HCT116 (cell line): ENCODE data around the gene CFAP54.

Experiments used
- CEBPB ChIP-seq: IDR thresholded peaks from 2 replicates; pipeline ENCODE4 v1.6.1; 2012; ENCODE audit warnings: low read depth
- CTCF ChIP-seq, 3 experiments: fragments of 200-600 bp in 1 of 3; sonication (generic) in 1 of 3; IDR thresholded peaks in 2 of 3; conservative IDR thresholded peaks in 1 of 3; 2 replicates each; pipeline ENCODE4 v1.5.1; 2012 to 2017; ENCODE audit warnings: low read depth in 2 of 3, low read length in 2 of 3, antibody characterized with exemption in 1 of 3, borderline replicate concordance in 1 of 3, control low read depth in 1 of 3, mild to moderate bottlenecking in 1 of 3, mixed read lengths in 1 of 3, mixed run types in 1 of 3, moderate library complexity in 1 of 3; ENCODE audit not compliant: insufficient read depth in 1 of 3
- EZH2 ChIP-seq: fragments of 200-600 bp; sonication (generic); IDR thresholded peaks from 2 replicates; pipeline ENCODE4 v1.6.1; 2017; ENCODE audit warnings: antibody characterized with exemption, mixed run types
- MAX ChIP-seq: IDR thresholded peaks from 2 replicates; pipeline ENCODE4 v1.6.1; 2012
- POLR2A ChIP-seq: IDR thresholded peaks from 2 replicates; pipeline ENCODE4 v1.7.0; 2011; ENCODE audit warnings: borderline replicate concordance; ENCODE audit not compliant: insufficient read depth, insufficient read length; ENCODE audit errors: extremely low read depth
- REST ChIP-seq: IDR thresholded peaks from 2 replicates; pipeline ENCODE4 v1.6.1; 2012; ENCODE audit warnings: low read depth
- SIN3A ChIP-seq: IDR thresholded peaks from 2 replicates; pipeline ENCODE4 v1.6.1; 2012; ENCODE audit warnings: low read depth
- TCF7L2 ChIP-seq: IDR thresholded peaks from 2 replicates; pipeline ENCODE4 v1.7.0; 2011; ENCODE audit warnings: borderline replicate concordance, inconsistent platforms; ENCODE audit not compliant: insufficient read depth, insufficient read length; ENCODE audit errors: extremely low read depth

- TF ChIP-seq REST, result no peak
- no peak for TF ChIP-seq POLR2A
- no peak for TF ChIP-seq EZH2
- TF ChIP-seq TCF7L2, result no peak
- no peak for TF ChIP-seq CTCF (IDR thresholded peaks at IDR 0.05 in 2 of 3, conservative IDR thresholded peaks at IDR 0.05 in 1 of 3; ENCODE audit: borderline replicate concordance in 1 of 3, insufficient read depth in 1 of 3, low read depth in 2 of 3, low read length in 2 of 3)
- no peak; the same call in none of the 2 replicates for TF ChIP-seq MAX
- TF ChIP-seq CEBPB, result no peak
- no peak for TF ChIP-seq SIN3A
These were observed 32.0 kb upstream of the CFAP54 start for GRCh38 chr12:96457191-96457930.
